Stimulated activated CD4-positive, alpha-beta T cell treated with anti-CD3 and anti-CD28 coated beads, Interleukin-4, amount 100 ng/mL, for 24 hours (primary cell): ENCODE data around the gene SMYD3.
"Not testable (repeated sequence)": the region's sequence is repeated elsewhere in the genome, so short reads cannot be mapped to it uniquely, and the experiment has no call there.

Experiments
- DNase-seq: peaks from one replicate; pipeline ENCODE4 v3.0.0-alpha.2; 2020

The SMYD3 gene

DNA sequence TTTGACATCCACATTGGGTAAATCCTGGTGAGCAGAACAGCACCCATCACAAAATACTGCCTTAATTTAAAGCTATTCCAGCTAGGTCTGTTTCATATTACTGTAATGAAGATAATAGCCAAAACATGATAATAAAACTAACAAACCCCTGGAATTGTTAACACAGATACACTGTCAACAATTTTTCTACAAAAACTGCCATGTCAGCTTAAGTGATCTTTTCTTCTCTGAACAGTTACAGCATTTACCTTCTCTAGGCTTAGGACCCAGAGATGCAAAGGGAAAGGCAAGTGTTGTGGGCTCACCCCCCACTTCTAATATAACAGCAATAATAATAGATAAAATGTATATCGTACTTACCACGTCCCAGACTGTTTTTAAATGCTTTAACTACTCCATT, 92.1 kb downstream of the SMYD3 start:
- DNase-seq = no peak

DNA sequence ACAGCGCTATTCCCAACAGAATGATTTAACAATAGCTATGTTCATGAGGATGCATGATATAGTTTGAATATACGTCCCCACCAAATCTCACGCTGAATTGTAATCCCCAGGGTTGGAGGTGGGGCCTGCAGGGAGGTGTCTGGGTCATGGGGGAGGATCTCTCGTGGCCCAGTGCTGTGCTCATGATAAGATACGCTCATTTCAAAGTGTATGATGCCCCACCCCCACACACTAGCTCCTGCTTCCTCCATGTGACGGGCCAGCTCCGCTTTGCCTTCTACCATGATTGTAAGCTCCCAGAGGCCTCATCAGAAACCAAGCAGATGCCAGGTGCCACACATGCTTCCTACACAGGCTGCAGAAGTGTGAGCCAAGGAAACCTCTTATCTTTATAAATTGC, 93.6 kb downstream of the SMYD3 start:
- DNase-seq = no peak

DNA sequence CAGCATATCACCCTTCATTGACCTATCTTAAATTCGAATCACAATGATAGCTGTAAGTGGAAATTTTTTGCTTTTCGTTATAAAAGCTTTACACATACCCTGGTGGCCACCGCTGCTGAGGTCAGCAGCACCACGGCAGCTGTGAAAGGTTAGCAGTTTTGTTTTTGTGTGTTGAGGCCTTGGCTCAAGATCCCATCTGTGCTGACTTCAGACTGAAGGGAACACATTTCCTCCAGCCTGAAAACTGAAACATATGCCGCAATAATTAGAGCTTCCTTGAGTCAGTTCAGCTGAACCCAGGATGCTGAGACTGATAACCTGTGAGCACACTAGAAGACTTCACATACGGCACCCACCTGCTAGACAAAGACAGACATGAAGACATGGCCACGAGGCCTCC, 103.0 kb downstream of the SMYD3 start:
- DNase-seq = no peak

DNA sequence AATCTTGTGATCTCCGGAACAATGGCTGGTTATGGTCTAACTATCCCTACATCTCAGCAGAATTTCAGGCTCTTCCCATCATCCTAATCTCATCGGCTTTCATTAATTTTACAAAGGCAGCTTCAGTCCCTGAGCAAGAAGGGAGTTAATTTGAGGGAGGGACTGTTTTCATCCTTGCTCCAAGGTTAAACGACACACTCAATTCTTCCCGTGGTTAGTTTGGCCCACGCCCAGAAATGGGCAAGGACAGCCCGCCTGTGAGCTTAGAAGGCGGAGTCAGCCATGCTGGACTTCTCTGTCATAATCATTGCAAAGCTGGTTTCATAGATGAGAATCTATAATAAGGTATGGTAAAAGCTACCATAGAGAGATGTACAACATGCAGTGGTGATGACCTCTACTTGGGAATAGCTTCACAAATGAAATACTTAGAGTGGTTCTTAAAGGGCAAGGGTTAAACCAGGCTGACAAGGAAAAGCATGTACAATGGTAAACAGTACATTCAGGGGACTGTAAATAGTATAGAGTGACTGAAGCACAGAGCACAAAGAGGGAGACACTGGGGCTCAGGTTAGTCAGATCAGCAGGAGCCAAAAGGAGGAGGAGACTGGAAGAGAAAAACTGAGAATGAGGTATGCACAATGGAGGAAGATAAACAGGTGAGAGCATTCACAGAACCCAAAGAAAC, 108.8 kb downstream of the SMYD3 start:
- DNase-seq = no peak

DNA sequence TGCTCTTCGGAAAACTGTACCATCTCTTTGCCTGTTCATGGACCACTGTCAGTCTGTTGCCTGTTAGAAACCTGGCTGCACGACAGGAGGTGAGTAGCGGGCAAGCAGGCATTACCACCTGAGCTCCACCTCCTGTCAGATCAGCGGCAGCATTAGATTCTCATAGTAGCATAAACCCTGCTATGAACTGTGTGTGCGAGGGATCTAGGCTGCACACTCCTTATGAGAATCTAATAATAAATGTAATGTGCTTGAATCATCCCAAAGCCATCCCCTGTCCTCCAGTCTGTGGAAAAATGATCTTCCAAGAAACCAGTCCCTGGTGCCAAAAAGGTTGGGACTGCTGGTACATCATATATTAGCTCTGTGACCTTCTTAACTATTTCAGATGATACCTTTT, 110.0 kb downstream of the SMYD3 start:
- no peak for DNase-seq

DNA sequence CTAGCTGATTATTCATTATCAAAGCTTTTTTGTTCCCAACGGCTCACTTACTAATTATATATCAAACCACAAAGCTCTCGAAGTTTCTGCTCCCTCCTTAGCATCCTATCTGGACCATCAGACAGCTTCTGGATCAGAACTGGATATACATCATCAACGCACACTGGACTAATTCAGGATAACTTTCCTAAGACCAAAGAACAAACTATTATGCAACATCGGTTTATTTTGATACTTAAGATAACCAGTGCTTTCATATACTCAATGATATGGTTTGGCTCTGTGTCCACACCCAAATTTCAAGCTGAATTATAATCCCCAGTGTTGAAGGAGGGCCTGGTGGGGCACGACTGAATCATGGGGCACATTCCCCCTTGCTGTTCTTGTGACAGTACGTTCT, 110.8 kb downstream of the SMYD3 start:
- no peak for DNase-seq

DNA sequence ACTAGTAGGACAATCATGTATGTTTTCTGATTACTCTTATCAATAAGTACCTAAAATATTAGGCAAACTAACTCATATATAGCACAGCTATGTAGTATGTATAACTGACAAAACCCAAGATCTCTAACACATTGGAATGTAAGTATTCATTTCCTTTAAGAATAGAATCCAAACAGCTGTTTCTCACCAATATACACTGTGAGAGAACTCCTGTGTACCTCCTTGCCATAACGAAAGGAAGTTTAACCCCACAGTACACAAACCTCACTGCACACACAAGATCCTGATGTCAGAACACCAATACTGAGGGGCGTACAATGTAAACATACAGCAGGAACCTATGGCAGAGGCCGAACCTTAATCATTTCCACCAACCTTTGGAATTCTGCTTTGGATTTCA, 113.0 kb downstream of the SMYD3 start:
- DNase-seq = no peak

DNA sequence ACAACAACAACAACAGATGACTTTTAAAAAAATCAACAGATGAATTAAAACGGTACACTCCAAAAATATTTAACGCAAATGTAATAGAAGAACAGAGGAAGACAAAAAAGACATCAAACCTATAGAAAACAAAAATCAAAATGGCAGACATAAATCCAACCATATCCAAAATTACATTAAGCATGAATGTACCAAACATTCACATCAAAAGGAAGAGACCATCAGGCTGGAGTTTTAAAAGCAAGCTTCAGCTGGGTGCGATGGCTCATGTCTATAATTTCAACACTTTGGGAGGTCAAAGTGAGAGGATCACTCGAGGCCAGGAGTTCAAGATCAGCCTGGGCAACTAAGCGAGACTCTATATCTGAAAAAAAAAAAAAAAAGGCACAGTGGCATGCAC, 116.2 kb downstream of the SMYD3 start:
- no peak for DNase-seq

DNA sequence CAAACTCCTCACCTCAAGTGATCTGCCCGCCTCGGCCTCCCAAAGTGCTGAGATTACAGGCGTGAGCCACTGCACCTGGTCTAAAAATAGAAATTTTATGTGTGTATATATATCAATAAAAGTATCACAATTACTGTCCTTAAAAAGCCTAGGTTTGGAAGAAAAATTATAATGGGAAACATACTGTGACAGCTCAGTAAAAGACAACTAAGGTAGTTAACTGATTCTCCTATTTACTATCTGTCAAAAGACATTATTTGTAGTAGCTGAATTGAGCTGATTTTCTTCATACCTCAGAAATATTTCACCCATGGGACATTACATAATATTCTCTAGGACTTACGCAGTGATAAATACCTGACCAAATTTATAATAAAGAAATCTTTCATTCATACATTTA, 122.5 kb downstream of the SMYD3 start:
- DNase-seq = no peak

DNA sequence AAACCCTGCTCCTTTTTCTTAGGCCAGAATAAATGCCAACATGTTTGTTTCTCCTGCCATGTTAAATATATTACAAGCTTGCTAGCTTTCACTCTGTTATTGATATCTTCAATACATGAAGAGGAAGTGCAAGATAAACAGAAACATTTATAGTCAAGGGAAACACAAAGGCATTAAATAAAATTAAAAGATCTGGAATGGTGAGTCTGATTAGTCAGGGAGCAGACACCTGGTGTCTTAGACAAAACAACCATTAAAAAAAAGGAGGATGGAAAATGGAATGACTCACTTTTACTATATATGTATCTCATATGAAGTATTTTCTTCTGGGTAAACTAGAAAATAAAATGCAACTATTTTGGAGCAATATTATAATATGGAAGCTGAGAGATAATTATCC, 123.3 kb downstream of the SMYD3 start:
- DNase-seq = no peak

DNA sequence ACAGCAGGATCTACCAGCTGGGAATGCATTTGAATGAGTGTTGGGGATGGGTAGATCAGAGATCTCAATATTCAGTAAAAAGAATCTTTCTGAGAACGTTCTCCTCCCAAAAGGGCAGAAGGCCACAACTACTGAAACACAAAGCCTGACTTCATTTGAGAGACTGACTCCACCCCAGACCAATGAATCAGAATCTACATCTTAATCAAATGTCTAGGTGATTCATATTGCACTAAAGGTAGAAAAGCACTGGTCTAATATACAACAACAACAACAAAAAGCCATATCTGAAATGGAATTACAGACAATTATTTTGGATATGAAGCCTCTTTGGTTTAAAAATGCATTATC, 123.9 kb downstream of the SMYD3 start:
- DNase-seq = no peak

DNA sequence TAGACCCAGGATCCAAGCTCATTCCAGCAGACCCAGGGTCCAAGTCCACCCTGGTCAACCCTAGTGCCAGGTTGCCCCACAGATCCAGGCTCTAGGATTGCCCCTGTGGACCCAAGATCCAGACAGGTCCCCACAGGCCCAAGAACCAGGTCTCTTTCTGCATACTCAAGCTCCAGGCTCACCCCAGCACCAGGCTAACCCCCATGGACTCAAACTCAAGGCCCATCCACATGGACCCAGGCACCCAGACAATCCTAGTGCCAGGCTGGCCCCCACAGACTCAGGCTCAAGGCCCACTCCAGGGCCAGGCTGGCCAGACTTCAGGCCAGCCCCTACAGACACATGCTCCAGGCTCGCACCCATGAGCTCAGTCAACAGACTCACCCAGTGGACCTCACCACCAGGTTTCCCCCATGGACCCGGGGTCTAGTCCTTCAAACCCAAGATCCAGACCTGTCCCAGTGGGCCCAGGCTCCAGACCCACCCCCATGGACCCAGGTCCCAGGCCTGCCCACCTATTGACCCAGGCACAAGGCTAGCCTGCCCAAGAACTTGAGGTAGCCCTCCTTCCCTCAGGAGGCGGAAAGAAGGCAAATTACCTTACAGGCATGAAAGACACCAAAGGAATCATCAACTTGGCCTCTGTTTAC, 124.4 kb downstream of the SMYD3 start:
- DNase-seq = no peak

DNA sequence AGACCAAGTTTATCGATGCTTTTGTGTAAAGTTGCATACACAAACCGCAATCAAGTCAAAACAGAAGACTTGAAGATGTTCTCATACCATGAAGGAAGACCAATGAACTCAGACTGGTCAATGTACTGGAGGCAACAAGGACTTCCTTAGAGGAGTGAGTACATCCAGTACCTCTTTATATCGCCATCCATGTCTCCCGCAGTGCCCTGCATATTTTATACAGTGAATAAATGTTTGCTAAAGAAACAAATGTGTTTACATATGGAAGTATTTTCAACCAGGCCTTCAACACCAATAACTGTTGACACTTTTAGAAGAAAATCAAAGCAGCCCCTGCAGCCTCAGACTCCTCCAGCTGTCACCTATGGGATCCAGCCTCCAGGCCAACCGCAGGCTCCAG, 125.6 kb downstream of the SMYD3 start:
- no peak for DNase-seq

DNA sequence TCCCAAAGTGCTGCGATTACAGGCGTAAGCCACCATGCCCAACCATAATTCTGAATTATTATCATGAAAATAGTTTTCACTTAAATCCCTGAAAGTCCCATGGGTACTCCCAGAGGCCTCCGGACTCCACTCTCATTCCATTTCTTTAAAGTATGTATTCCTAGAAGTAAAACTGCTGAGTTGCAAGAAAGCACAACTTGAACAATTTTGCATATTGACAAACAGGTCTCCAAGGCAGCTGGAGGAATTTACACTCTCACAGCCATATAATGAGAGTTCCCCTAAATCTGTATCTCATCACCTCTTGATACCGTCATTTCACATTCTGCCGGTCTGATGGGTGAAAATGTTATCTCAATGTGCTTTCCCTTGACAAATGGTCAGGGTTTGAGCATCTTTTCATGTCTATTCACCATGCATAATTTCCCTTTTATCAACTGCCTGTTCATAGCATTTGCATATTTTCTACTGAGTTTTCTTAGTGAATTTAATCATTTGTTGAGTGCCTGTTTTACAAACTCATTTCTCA, 129.4 kb downstream of the SMYD3 start:
- DNase-seq = no peak

DNA sequence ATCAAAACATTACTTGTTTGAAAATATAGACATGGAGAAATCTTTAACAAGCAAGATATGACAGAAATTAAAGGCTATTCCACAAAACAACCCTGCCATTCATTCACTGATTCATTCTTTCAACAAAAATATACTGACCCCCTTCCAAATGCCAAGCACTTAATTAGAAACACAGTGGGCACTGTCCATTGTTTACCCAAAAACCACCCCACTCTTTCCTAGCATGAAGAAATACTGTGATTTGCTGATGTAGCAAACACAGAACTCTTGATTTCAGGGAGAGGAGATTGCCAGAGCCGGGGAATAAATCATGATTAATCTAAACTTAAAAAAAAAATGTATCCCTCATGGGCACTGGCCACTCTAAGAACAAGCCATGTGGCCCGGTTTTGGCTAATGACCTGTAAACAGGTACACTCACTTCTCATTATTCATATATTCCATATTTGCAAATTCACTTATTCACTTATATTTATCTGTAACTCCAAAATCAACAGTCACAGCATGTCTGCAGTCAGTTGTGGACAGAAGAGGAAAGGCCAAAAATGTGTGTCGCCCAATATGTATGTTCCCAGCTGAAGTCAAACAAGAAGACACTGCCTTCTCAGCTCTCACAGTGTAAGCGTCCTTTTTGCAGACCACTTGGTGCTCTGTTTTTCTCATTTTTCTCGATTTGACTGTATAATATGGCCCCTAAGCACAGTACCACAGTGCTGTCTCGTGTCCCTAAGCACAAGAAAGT, 133.1 kb downstream of the SMYD3 start:
- no peak for DNase-seq

DNA sequence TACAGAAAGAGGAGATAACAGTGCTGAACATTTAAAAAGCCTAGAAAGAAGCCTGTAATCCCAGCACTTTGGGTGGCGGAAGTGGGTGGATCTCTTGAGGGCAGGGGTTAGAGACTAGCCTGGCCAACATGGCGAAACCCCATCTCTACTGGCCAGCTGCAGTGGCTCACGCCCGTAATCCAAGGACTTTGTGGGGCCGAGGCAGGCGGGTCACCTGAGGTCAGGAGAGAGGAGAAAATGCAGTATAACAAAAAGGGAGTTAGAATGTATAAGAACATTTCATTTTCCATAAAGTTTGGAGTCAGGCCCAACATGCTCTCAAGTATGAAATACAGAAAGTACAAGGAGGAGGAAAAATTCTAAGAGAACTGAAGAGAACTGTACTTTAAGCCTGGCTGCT, 134.5 kb downstream of the SMYD3 start:
- DNase-seq = no peak

DNA sequence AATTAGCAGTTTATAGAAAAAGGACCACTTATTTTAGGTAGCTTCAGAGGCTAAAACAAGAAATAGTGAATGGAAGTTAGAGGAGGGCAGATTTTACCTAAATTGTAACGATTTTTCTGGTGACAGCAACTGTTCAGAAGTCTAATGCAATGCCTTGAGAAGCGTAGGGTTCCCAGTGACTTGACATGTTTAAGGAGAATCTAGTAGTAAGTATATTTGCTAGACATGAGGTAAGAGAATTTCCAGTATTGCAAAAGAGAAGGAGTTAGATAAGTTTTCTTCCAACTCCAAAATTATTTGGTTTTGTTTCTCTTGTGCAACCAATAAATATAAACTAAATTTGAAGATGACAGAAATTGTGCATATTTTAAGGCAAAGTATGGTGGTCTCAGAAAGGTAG, 140.0 kb downstream of the SMYD3 start:
- DNase-seq = no peak

DNA sequence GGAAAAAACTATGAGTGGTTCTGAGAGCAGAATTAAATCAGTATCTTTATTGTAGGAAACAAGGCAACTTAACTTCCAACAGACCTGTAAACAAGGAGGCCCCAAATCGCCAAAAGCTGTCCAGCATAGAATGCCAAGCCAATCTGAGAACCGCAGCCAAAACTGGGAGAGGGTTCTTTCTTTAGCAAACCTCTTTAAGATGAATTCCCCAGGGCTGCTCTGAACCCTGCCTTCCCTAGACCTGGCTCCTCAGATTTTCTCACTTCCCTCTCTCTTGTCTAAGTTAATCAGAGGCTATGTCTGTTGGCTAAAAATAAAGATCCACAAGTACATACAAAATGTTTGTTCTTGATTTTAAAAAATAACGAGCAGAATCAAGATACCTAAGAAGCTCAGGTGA, 141.4 kb downstream of the SMYD3 start:
- no peak for DNase-seq

DNA sequence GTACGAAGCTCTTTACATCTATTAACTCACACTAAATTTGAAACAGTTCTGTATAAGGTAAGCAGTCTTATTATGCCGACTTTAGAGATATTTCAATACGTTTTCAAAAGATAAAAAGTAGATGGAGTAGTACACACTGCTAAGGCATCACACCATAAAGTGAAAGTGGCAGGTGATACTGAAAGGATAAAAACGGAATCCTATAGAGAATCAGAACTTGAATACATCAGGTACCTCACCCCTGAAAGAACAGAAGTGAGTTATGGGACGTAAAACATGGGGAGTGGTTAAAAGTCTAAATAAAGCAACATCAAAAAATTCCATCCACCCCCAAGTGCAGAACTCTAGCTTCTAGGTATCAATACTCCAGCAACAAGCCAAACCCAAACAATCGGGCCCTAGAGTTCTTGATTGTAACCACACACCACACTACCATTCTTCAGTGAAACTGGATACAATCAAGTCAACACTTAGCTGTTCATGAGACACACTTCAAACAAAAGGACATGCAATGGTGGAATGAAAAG, 142.6 kb downstream of the SMYD3 start:
- DNase-seq = peak; percentile 23

DNA sequence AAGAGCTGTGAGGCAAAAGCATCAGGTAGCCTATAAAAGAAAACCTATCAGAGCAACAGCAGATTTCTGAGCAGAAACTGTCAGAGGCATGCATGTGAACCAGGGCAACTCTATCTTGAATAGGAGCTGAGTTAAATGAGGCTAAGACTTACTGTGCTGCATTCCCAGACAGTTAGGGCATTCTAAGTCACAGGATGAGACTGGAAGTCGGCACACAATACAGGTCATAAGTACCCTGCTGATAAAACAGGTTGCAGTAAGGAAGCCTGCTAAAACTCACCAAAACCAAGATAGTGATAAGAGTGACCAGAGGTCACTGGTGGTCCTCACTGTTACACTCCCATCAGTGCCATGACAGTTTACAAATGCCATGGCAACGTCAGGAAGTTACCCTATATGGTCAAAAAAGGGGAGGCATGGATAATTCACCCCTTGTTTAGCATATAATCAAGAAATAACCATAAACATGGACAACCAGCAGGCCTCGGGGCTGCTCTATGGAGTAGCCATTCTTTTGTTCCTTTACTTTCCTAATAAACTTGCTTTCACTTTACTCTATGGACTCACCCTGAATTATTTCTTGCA, 150.0 kb downstream of the SMYD3 start:
- not testable (repeated sequence) for DNase-seq

DNA sequence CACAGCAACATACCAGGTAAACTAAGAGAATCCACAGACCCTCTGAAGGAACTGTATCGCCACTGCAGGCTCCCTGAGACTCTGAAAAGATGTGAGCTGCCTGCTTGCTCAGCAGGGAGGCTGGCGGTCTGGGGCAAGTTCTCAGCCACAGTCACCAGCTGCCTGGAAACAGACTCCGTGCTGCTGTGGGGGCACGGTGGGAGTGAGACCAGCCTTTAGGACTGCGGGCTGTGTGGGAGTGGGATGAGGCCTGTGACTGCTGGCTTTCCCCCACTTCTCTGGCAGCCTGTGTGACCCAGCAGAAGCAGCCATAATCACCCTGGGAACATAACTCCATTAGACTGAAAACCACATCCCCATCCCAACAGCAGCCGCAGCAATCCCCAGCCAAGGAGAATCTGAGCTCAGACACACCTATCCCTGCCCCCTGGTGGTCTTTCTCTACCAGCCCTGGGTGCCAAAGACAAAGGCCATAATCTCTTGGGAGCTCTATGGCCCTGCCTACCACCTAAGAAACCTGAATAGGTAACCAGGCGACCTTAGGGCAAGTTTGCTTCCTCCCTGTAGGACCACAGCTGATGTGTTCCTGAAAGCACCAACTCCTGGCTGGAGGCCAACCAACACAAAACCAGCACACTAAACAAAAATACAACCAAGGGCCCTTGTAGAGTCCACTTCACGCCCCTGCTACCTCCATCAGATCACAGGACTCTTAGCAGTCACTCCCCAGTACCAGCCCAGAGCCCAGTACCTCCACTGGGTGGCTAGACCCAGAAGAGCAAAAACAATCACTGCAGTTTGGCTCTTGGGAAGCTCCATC, 151.5 kb downstream of the SMYD3 start:
- no peak for DNase-seq

DNA sequence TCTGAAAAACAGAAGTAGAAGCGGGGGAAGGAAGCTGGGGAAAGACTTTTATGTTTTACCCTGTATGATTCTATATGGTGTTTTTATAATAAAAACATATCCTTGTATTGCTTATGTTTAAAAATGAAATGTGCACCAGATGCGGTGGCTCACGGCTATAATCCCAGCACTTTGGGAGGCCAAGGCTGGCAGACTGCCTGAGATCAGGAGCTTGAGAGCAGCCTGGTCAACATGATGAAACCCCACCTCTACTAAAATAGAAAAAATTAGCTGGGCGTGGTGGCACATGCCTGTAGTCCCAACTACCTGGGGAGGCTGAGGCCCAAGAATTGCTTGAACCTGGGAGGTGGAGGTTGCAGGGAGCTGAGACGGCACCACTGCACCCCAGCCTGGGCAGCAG, 155.4 kb downstream of the SMYD3 start:
- DNase-seq = no peak

DNA sequence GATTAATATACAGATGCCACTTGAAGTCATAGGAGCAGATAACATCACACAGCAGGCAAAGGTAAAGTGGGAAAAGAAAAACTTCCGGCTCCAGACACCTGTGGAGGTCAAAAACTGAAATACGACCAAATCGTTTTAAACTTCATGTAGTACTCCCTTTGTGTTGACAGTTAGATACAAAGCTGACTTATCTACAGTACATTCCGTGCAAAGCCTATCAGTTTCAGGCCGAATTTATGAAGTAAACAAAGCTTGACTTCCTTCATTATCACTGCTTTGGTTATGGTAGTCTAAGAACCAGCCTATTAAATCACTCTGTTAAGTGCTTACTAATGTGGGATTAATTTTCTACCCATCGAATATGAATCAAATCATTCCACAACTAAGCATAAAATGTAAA, 156.3 kb downstream of the SMYD3 start:
- DNase-seq = no peak
